Islet of Langerhans (tissue), 1 donor: ENCODE data around the gene CRYBG2.

Experiments used
- FAIRE-seq: peaks from one replicate; lab custom pipeline; 2011; peaks lifted over from hg19 to GRCh38; lab: Jason Lieb, UNC

Gene CRYBG2

GRCh38 chr1:26291939-26292338, 62.0 kb downstream of the CRYBG2 start:
- no peak for FAIRE-seq

- FAIRE-seq, result no peak
Observed at GRCh38 chr1:26291433-26291832, 62.5 kb downstream of the CRYBG2 start.

- no peak for FAIRE-seq
Observed at GRCh38 chr1:26290882-26291261, 63.1 kb downstream of the CRYBG2 start.

GRCh38 chr1:26290122-26290881, 63.6 kb downstream of the CRYBG2 start:
- FAIRE-seq, result no peak

GRCh38 chr1:26289158-26290059, 64.5 kb downstream of the CRYBG2 start:
- no peak for FAIRE-seq

GRCh38 chr1:26288311-26288941, 65.5 kb downstream of the CRYBG2 start:
- no peak for FAIRE-seq

- FAIRE-seq, result no peak
Observed at GRCh38 chr1:26287811-26288210, 66.1 kb downstream of the CRYBG2 start.

GRCh38 chr1:26287033-26287711, 66.8 kb downstream of the CRYBG2 start:
- FAIRE-seq, result no peak

GRCh38 chr1:26286064-26286416, 67.9 kb downstream of the CRYBG2 start:
- FAIRE-seq, result no peak

- FAIRE-seq, result no peak
Observed at GRCh38 chr1:26285366-26286063, 68.4 kb downstream of the CRYBG2 start.

GRCh38 chr1:26284597-26285347, 69.2 kb downstream of the CRYBG2 start:
- FAIRE-seq, result no peak

GRCh38 chr1:26283871-26284596, 69.9 kb downstream of the CRYBG2 start:
- no peak for FAIRE-seq

- no peak for FAIRE-seq
Observed at GRCh38 chr1:26283279-26283853, 70.6 kb downstream of the CRYBG2 start.

- no peak for FAIRE-seq
Observed at GRCh38 chr1:26282401-26282918, 71.5 kb downstream of the CRYBG2 start.

GRCh38 chr1:26281971-26282370, 72.0 kb downstream of the CRYBG2 start:
- FAIRE-seq, result no peak

- FAIRE-seq, result no peak
Observed at GRCh38 chr1:26281091-26281958, 72.6 kb downstream of the CRYBG2 start.

- no peak for FAIRE-seq
Observed at GRCh38 chr1:26280333-26281042, 73.4 kb downstream of the CRYBG2 start.
